Measurements from ENCODE around the gene ENOX2.

Gene ENOX2

DNA sequence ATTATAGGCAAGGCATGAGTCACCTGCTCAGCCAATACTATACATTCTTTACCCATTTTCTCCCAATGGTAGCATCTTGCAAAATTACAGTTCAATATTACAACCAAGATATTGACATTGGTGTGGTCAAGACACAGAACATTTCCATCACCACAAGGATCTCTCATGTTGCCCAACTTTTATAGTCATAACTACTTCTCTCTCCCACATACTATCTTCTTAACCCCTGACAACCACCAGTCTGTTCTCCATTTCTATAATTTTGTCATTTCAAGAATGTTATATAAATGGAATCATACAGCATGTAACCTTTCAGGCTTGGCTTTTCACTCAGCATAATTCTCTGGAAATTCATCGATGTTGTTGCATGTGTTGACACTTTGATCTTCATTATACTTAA lies 144.9 kb downstream of the ENOX2 start:
- no peak overlapping the region for H3K14ac ChIP-seq (ENCODE audit: low read length)
- H3K4ac ChIP-seq (ENCODE audit: low read depth, low read length), result no peak overlapping the region
- H3K9me3 ChIP-seq (ENCODE audit: insufficient read depth, low read depth, low read length), result no peaks in the 10 kb centered on the region
- no peak overlapping the region for H2BK5ac ChIP-seq (ENCODE audit: low read depth, low read length, poor library complexity)
- no peak overlapping the region for H4K91ac ChIP-seq (ENCODE audit: low read depth, low read length)
- no peak overlapping the region for H2AFZ ChIP-seq (ENCODE audit: insufficient read depth, low read length, poor library complexity)
- H3K4me3 ChIP-seq (ENCODE audit: low read depth, low read length), result no peak overlapping the region
- no peaks in the 10 kb centered on the region for H3K4me1 ChIP-seq (ENCODE audit: control insufficient read depth in 1 of 2, insufficient read depth in 2 of 2, low read length in 2 of 2)
- no peak overlapping the region for H2BK120ac ChIP-seq (ENCODE audit: insufficient read depth, low read length, poor library complexity)
- H3K23ac ChIP-seq (ENCODE audit: low read length), result no peak overlapping the region
- H3K36me3 ChIP-seq (ENCODE audit: control insufficient read depth in 1 of 2, insufficient read depth in 2 of 2, low read length in 2 of 2), result no peaks in the 10 kb centered on the region
- H3K27ac ChIP-seq (ENCODE audit: low read depth, low read length), result no peak overlapping the region
- no peak overlapping the region for H2BK12ac ChIP-seq (ENCODE audit: low read length)
- no peak for DNase-seq
- H3K4me2 ChIP-seq (ENCODE audit: low read length), result no peak overlapping the region
- H3K9ac ChIP-seq (ENCODE audit: low read length), result no peak overlapping the region
- H4K8ac ChIP-seq (ENCODE audit: low read depth, low read length), result no peak overlapping the region
- no peak overlapping the region for H4K12ac ChIP-seq (ENCODE audit: low read depth, low read length)
- H3K79me2 ChIP-seq (ENCODE audit: control insufficient read depth, insufficient read depth, low read length, poor library complexity), result no peaks in the 10 kb centered on the region
- H3K18ac ChIP-seq (ENCODE audit: low read length), result no peak overlapping the region
- no peaks in the 10 kb centered on the region for H3K79me1 ChIP-seq (ENCODE audit: low read length)
- H3K27me3 ChIP-seq (ENCODE audit: insufficient read depth, low read length), result no peaks in the 10 kb centered on the region
- no CpG with 5 or more reads among the region's 1 CpG for WGBS (ENCODE audit: extremely low coverage, insufficient coverage, insufficient read length)
- no peak overlapping the region for H2AK5ac ChIP-seq (ENCODE audit: low read length)

- Histone ChIP-seq H4K12ac (ENCODE audit: low read depth, low read length) (no peak overlapping the region), H3K27ac (ENCODE audit: low read depth, low read length) (no peak overlapping the region), H2AK5ac (ENCODE audit: low read length) (no peak overlapping the region), H3K79me1 (ENCODE audit: low read length) (no peaks in the 10 kb centered on the region), H3K4ac (ENCODE audit: low read depth, low read length) (no peak overlapping the region), H4K91ac (ENCODE audit: low read depth, low read length) (no peak overlapping the region), H3K4me3 (ENCODE audit: low read depth, low read length) (no peak overlapping the region), H3K9me3 (ENCODE audit: insufficient read depth, low read depth, low read length) (no peaks in the 10 kb centered on the region), H2BK120ac (ENCODE audit: insufficient read depth, low read length, poor library complexity) (no peak overlapping the region), H3K79me2 (ENCODE audit: control insufficient read depth, insufficient read depth, low read length, poor library complexity) (no peaks in the 10 kb centered on the region), H4K8ac (ENCODE audit: low read depth, low read length) (no peak overlapping the region), H3K27me3 (ENCODE audit: insufficient read depth, low read length) (no peaks in the 10 kb centered on the region), H3K9ac (ENCODE audit: low read length) (no peak overlapping the region), H3K36me3 (ENCODE audit: control insufficient read depth in 1 of 2, insufficient read depth in 2 of 2, low read length in 2 of 2) (no peaks in the 10 kb centered on the region), H2BK5ac (ENCODE audit: low read depth, low read length, poor library complexity) (no peak overlapping the region), H2BK12ac (ENCODE audit: low read length) (no peak overlapping the region), H3K18ac (ENCODE audit: low read length) (no peak overlapping the region), H2AFZ (ENCODE audit: insufficient read depth, low read length, poor library complexity) (no peak overlapping the region), H3K14ac (ENCODE audit: low read length) (no peak overlapping the region), H3K4me1 (ENCODE audit: control insufficient read depth in 1 of 2, insufficient read depth in 2 of 2, low read length in 2 of 2) (no peaks in the 10 kb centered on the region), H3K4me2 (ENCODE audit: low read length) (no peak overlapping the region), H3K23ac (ENCODE audit: low read length) (no peak overlapping the region)
- WGBS (ENCODE audit: extremely low coverage, insufficient coverage, insufficient read length), result no CpG with 5 or more reads among the region's 4 CpGs
- DNase-seq, result no peak
Observed at GRCh38 chrX:130756233-130756632, 146.8 kb downstream of the ENOX2 start.

DNA sequence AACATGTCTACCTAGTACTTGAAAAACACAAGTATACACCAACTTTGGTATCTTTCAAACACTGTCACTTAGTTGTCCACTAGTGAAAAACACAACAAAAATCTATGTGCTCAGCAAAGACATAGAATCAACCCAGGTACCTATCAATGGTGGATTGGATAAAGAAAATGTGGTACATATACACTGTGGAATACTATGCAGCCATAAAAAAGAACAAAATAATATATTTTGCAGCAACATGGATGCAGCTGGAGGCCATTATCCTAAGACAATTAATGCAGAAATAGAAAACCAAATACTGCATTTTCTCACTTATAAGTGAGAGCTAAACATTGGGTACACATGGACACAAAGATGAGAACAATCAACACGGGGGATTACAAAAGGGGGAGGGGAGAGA lies 148.7 kb downstream of the ENOX2 start:
- Histone ChIP-seq H2AK5ac (ENCODE audit: low read length) (no peak overlapping the region), H4K12ac (ENCODE audit: low read depth, low read length) (no peak overlapping the region), H4K8ac (ENCODE audit: low read depth, low read length) (no peak overlapping the region), H3K9ac (ENCODE audit: low read length) (no peak overlapping the region), H2BK5ac (ENCODE audit: low read depth, low read length, poor library complexity) (no peak overlapping the region), H3K14ac (ENCODE audit: low read length) (no peak overlapping the region), H3K18ac (ENCODE audit: low read length) (no peak overlapping the region), H3K79me2 (ENCODE audit: control insufficient read depth, insufficient read depth, low read length, poor library complexity) (no peaks in the 10 kb centered on the region), H3K4me1 (ENCODE audit: control insufficient read depth in 1 of 2, insufficient read depth in 2 of 2, low read length in 2 of 2) (no peaks in the 10 kb centered on the region), H3K23ac (ENCODE audit: low read length) (no peak overlapping the region), H3K9me3 (ENCODE audit: insufficient read depth, low read depth, low read length) (no peaks in the 10 kb centered on the region), H3K79me1 (ENCODE audit: low read length) (no peaks in the 10 kb centered on the region), H3K4me2 (ENCODE audit: low read length) (no peak overlapping the region), H2AFZ (ENCODE audit: insufficient read depth, low read length, poor library complexity) (no peak overlapping the region), H3K4me3 (ENCODE audit: low read depth, low read length) (no peak overlapping the region), H2BK120ac (ENCODE audit: insufficient read depth, low read length, poor library complexity) (no peak overlapping the region), H2BK12ac (ENCODE audit: low read length) (no peak overlapping the region), H4K91ac (ENCODE audit: low read depth, low read length) (no peak overlapping the region), H3K27ac (ENCODE audit: low read depth, low read length) (no peak overlapping the region), H3K4ac (ENCODE audit: low read depth, low read length) (no peak overlapping the region), H3K36me3 (ENCODE audit: control insufficient read depth in 1 of 2, insufficient read depth in 2 of 2, low read length in 2 of 2) (no peaks in the 10 kb centered on the region), H3K27me3 (ENCODE audit: insufficient read depth, low read length) (no peaks in the 10 kb centered on the region)
- no CpG with 5 or more reads among the region's 1 CpG for WGBS (ENCODE audit: extremely low coverage, insufficient coverage, insufficient read length)
- no peak for DNase-seq

DNA sequence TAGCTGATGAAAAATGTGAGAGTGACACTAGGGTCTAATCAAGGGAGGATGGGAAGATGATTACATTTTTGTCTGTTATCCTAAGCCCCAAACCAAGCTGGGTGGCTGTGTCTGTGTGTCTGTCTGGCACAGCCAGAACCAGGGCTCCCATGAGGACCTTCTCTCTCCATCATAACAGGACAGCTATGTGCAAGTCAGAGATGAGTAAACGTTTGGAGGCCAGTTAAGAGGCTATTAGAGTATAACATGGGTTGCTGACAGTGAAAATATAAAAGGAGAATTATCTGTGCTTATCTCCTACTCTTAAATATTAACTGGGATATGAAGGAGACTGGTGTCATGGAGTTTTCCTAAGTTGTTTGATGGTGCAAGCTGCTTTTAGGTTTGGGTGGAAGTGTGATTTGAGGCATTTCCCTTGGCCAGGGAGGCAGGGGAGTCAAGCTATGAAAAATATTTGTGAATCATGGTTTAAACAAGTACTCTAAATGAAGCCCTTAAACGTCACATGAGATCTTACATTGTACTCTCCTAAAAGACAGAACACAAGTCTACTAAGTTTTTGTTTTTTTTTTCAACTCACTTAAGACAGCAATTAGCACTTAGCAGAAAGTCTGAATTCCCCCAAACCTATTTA lies 156.2 kb downstream of the ENOX2 start:
- WGBS (ENCODE audit: extremely low coverage, insufficient coverage, insufficient read length), result no CpG with 5 or more reads among the region's 2 CpGs
- Histone ChIP-seq H3K27ac (ENCODE audit: low read depth, low read length) (no peak overlapping the region), H3K4me2 (ENCODE audit: low read length) (no peak overlapping the region), H2AK5ac (ENCODE audit: low read length) (no peak overlapping the region), H3K79me2 (ENCODE audit: control insufficient read depth, insufficient read depth, low read length, poor library complexity) (no peaks in the 10 kb centered on the region), H3K4me3 (ENCODE audit: low read depth, low read length) (no peak overlapping the region), H3K18ac (ENCODE audit: low read length) (no peak overlapping the region), H2BK120ac (ENCODE audit: insufficient read depth, low read length, poor library complexity) (no peak overlapping the region), H2AFZ (ENCODE audit: insufficient read depth, low read length, poor library complexity) (no peak overlapping the region), H3K9me3 (ENCODE audit: insufficient read depth, low read depth, low read length) (no peaks in the 10 kb centered on the region), H4K8ac (ENCODE audit: low read depth, low read length) (no peak overlapping the region), H3K9ac (ENCODE audit: low read length) (no peak overlapping the region), H2BK5ac (ENCODE audit: low read depth, low read length, poor library complexity) (no peak overlapping the region), H3K4ac (ENCODE audit: low read depth, low read length) (no peak overlapping the region), H3K36me3 (ENCODE audit: control insufficient read depth in 1 of 2, insufficient read depth in 2 of 2, low read length in 2 of 2) (no peaks in the 10 kb centered on the region), H3K14ac (ENCODE audit: low read length) (no peak overlapping the region), H2BK12ac (ENCODE audit: low read length) (no peak overlapping the region), H4K91ac (ENCODE audit: low read depth, low read length) (no peak overlapping the region), H3K79me1 (ENCODE audit: low read length) (no peaks in the 10 kb centered on the region), H3K23ac (ENCODE audit: low read length) (no peak overlapping the region), H4K12ac (ENCODE audit: low read depth, low read length) (no peak overlapping the region), H3K4me1 (ENCODE audit: control insufficient read depth in 1 of 2, insufficient read depth in 2 of 2, low read length in 2 of 2) (no peaks in the 10 kb centered on the region), H3K27me3 (ENCODE audit: insufficient read depth, low read length) (no peaks in the 10 kb centered on the region)
- DNase-seq, result no peak

All from trophoblast cell (in vitro differentiated cells and primary cell).